Bronchial epithelial cell (primary cell): ENCODE results near the gene TICRR. TPM values are rescaled to one million over a fixed set of nuclear protein-coding genes. Genes with fewer than 3 reads are reported as not detected.

Experiments used
- DNase-seq: peaks from one replicate; pipeline ENCODE4 v3.0.0-alpha.2; 2010; ENCODE audit warnings: low read depth
- FAIRE-seq: peaks from 2 replicates; lab custom pipeline; 2011; peaks lifted over from hg19 to GRCh38; lab: Jason Lieb, UNC
- H3K27me3 ChIP-seq: 2 replicates; pipeline ENCODE4 v1.5.1; 2011; ENCODE audit warnings: low read length; ENCODE audit not compliant: control insufficient read depth, insufficient read depth
- H3K36me3 ChIP-seq: 2 replicates; pipeline ENCODE4 v1.5.1; 2011; ENCODE audit warnings: low read length; ENCODE audit not compliant: control insufficient read depth, insufficient read depth
- H3K4me3 ChIP-seq: 2 replicates; pipeline ENCODE4 v1.5.1; 2011; ENCODE audit warnings: mild to moderate bottlenecking, low read depth, low read length, control low read depth
- total RNA-seq: library from RNA; depleted of rRNA; stranded (reverse); fragments of >200 nt; gene quantifications from 2 replicates; pipeline ENCODE4 v1.2.1, GENCODE V29; 2014
- TF ChIP-seq, protein P1 (sequence below): IDR thresholded peaks from 2 replicates; pipeline ENCODE4 v1.5.1; 2011; ENCODE audit warnings: mild to moderate bottlenecking, moderate library complexity, low read length, control low read depth, inconsistent platforms; ENCODE audit not compliant: insufficient read depth, severe bottlenecking

Gene TICRR
- total RNA-seq, 1 donor from 2014 or later: 0.26 TPM

- no peak for FAIRE-seq
- TF ChIP-seq, protein P1, sequence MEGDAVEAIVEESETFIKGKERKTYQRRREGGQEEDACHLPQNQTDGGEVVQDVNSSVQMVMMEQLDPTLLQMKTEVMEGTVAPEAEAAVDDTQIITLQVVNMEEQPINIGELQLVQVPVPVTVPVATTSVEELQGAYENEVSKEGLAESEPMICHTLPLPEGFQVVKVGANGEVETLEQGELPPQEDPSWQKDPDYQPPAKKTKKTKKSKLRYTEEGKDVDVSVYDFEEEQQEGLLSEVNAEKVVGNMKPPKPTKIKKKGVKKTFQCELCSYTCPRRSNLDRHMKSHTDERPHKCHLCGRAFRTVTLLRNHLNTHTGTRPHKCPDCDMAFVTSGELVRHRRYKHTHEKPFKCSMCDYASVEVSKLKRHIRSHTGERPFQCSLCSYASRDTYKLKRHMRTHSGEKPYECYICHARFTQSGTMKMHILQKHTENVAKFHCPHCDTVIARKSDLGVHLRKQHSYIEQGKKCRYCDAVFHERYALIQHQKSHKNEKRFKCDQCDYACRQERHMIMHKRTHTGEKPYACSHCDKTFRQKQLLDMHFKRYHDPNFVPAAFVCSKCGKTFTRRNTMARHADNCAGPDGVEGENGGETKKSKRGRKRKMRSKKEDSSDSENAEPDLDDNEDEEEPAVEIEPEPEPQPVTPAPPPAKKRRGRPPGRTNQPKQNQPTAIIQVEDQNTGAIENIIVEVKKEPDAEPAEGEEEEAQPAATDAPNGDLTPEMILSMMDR: no peak
- Histone ChIP-seq H3K27me3 (peaks cover 4% of the 10 kb centered on the region), H3K4me3 (no peak overlapping the region), H3K36me3 (no peaks in the 10 kb centered on the region)
- no peak for DNase-seq
Observed at GRCh38 chr15:89653578-89653977, 78.3 kb downstream of the TICRR start.

GRCh38 chr15:89654301-89654761 lies 79.1 kb downstream of the TICRR start:
- TF ChIP-seq, protein P1: no peak
- peak; percentile 29 for DNase-seq
- no peak for FAIRE-seq
- peak overlapping the region; percentile 54 for H3K4me3 ChIP-seq
- peaks cover 4% of the 10 kb centered on the region for H3K27me3 ChIP-seq
- H3K36me3 ChIP-seq: no peaks in the 10 kb centered on the region

DNA sequence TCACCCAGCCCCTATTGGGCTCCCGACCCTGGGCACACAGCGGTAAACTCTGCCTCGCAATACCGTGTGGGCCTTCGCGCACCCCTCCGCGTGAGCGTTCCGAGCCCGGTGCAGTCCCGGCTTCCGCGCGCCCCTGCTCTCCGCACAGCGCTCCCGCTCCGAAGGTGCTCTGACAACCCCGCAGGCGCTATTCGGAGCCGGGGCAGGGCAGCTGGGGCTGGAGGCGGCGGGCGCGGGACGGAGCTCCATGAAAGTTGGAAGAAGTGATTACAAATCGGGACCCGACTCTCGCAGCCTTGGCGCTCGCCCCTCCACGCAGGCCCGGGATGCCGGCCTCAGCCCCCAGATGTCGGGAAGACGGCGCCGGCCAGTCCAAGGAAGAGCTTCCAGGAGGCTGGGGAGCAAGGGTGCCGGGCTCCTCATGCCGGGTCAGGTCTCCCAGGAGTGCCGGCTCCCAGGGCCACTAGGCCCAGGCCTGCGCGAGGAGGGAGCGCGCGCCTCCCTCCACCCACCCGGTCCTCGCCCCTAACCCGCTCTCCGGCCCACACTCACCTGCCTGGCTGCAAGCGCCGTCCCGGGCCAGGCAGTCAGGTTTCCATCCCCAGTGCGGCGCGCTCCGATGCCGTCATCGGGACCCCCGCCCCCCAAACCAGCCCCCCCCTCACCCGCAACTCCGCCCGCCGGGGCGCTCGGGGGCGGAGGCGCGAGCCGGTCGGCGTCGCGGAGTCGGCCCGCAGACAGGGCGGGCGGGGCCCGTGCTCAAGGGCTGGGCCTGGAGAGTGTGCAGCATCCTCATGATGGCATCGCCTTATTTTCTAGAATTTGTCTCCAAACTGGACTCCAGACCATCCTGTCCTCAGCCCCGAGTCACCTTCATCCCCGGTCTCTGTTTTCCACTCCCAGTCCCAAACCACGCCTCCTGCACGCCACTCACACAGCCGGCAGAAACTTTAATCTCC lies 79.9 kb downstream of the TICRR start, which contains the start of gene KIF7:
Gene KIF7, minus strand, starts transcription at position 621 of the 959 bp plus-strand sequence. CDS start 2,537 bp downstream, outside the sequence.
- Histone ChIP-seq H3K27me3 (peaks cover 4% of the 10 kb centered on the region), H3K36me3 (no peaks in the 10 kb centered on the region), H3K4me3 (peak within 1 kb of the TSS; percentile 54)
- DNase-seq (no peak), FAIRE-seq (no peak)
- TF ChIP-seq, protein P1: no peak

DNA sequence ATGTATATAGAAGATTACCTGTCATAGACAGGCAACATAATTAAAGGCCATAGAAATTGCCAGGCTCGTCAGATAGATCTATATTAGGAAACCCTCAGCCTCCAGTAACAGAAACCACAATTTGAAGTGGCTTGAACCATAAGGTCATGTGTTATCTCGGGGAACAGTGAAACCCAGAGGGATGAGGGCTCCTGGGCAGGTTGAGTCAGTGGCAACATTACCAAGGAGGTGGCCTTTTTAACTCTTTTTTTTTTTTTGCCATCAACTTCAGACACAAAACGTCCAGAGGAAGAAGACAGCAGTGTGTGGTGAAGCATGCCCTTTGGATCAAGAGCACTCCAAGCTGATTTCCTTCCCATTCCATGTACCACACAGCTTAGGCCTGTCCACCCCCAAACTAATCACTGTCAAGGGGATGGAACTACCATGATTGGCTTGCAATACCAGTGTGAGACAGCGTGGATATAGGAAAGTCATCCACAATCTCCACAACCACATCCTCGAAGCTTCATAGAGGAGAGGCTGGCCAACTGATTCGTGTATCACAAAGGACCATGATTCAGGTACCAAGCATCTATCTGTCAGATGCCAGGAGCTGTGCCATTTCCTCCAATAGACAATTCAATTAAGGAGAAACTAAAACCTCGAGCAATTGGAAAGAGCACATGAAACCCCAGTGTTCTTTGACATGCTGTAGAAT lies 81.0 kb downstream of the TICRR start:
- Histone ChIP-seq H3K27me3 (peaks cover 4% of the 10 kb centered on the region), H3K4me3 (no peak overlapping the region), H3K36me3 (no peaks in the 10 kb centered on the region)
- TF ChIP-seq, protein P1: no peak
- FAIRE-seq (no peak), DNase-seq (no peak)

DNA sequence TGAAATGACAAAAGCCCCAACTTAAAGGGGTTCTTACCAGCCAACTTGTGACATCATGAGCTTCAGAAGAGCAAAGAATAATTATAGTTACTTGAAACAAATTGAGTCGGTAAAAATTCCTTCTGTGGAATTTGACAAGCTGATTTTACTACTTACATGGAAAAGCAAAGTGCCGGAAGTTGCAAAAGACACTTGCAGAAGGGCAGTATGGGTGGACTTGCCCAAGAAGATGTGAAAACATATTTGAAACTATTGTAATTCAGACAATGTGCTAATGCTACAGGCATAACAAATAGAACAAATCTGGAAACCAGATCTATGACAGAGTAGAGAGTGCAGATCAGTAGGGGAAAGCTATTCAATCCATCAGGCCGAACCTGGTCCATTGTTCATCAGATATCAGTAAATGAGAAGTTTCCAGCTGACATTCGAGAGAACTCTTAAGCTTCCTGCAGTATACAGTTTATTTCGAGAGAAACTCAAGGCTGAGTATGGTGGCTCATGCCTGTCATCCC lies 82.5 kb downstream of the TICRR start:
- Histone ChIP-seq H3K36me3 (no peaks in the 10 kb centered on the region), H3K4me3 (no peak overlapping the region), H3K27me3 (peaks cover 4% of the 10 kb centered on the region)
- FAIRE-seq (no peak), DNase-seq (no peak)
- TF ChIP-seq, protein P1: no peak
